ENCODE measurements around the gene TMEM123.

The TMEM123 gene

DNA sequence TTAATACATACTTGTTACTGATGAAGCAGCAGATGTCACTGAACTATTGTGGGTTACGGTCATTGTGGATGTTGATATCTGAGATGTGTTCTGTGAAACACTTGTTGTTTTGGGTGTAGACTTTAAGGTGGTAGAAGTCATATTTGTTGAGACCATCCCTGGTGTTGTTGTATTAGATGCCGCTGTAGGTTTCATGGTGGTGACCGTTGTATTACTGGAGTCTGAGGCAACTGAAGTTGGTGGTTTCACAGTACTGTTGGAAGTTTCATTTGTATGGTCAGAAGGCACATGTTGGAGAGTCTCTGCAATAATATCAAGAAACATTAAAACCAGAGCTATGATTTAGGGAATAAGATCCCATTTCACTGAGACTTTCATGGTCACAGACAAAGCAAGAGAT, 50.7 kb downstream of the TMEM123 start:
- no peak overlapping the region for H3K27ac ChIP-seq
- no peak for DNase-seq (ENCODE audit: low read depth, low spot score)

DNA sequence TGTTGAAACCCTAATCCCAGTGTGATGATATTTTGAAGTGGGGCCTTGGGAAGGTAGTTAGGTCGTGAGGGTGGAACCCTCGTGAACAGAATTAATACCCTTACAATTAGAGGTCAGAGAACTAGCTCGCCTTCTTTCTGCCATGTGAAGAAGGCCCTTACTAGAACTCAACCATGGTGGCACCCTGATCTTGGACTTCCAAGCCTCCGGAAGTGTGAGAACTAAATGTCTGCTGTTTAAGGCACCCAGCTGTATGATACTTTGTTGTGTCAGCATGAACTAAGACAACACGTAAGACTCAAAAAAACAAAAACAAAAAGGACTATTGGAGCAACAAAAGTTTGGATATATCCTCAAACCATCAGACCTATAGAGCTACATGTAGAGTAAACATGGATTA, 52.0 kb downstream of the TMEM123 start:
- DNase-seq (ENCODE audit: low read depth, low spot score) = no peak
- H3K27ac ChIP-seq = no peak overlapping the region

- DNase-seq (ENCODE audit: low read depth, low spot score) = no peak
- no peak overlapping the region for H3K27ac ChIP-seq
Observed at GRCh38 chr11:102399189-102399588, 53.4 kb downstream of the TMEM123 start.

- DNase-seq (ENCODE audit: low read depth, low spot score) = no peak
- H3K27ac ChIP-seq = no peak overlapping the region
Observed at GRCh38 chr11:102398297-102398696, 54.3 kb downstream of the TMEM123 start.

DNA sequence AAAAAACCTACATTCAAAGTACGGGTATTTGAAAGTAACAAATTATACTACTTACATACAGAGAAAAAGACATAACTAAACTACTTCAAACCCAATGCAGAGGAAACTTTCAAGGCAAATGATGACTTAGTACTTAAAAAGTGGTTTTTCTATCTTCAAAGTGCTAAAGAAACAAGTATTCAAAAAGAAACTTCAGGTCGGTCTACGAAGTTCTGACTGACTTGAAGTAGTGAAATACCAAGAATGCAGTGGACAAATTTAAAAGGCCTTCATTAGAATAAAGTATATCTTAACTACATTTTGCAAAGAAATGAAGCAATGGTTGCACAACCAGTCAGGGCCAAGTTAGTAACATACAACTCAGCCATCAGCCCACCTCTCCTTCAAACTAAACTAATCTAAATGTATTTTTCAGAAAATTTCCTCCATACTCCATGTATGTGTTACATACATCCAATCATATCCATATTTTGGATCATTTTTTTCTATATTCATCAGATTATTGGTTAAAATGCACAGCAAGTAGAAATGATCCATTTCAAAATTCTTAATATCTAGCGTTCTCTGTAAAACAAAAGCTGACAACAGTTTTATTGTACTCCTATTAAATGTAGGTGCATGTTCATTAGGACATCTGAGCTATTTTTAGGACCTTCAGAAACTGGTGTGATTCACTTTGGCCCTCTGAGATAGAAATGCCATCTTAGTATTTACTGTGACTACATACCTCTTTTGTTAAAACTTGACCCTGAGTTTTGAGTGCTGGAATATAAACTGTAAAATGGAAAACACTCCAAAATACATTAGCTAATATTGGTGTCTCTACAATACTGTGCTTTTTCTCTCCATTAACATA, 55.6 kb downstream of the TMEM123 start:
- DNase-seq (ENCODE audit: low read depth, low spot score) = no peak
- H3K27ac ChIP-seq = no peak overlapping the region

- H3K27ac ChIP-seq = no peak overlapping the region
- DNase-seq (ENCODE audit: low read depth, low spot score) = no peak
Observed at GRCh38 chr11:102395720-102396393, 56.7 kb downstream of the TMEM123 start.

- no peak overlapping the region for H3K27ac ChIP-seq
- DNase-seq (ENCODE audit: low read depth, low spot score) = no peak
Observed at GRCh38 chr11:102393272-102393730, 59.3 kb downstream of the TMEM123 start.

DNA sequence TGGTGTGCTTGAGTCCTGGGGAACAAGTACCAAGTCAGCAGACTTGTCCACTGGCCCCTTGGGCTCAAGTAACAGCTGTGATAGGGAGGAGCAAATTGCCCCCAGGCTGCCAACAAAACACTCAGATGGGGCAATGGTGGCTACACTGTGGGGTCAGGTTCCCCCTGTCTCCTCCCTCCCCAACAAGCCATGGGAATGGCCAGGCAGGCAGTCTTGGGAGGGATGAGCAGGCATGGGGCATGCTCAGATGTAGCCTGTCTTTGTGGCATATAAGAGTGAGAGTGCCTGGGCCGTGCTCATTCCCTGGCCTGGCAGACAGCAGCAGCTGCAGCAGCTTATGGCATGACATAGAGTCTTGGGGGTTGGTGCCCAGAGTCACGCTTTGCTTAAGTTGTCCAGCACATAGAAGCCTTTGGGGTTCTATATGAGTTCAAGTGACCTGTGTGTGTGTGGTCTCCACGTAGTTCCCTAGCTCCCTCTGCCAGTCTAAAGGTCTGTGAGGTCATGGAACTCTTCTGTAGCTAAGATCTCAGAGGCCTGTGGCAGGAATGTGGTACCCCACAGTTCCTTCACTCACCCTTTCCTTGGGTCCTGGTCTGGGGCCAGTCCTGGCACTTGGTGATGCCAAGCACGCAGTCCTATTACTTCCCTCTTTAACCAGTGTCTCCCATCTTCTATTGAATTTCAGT, 60.9 kb downstream of the TMEM123 start:
- no peak for DNase-seq (ENCODE audit: low read depth, low spot score)
- no peak overlapping the region for H3K27ac ChIP-seq

GRCh38 chr11:102390667-102391465, 61.7 kb downstream of the TMEM123 start:
- no peak for DNase-seq (ENCODE audit: low read depth, low spot score)
- H3K27ac ChIP-seq = no peak overlapping the region

- H3K27ac ChIP-seq = no peak overlapping the region
- no peak for DNase-seq (ENCODE audit: low read depth, low spot score)
Observed at GRCh38 chr11:102389253-102389652, 63.3 kb downstream of the TMEM123 start.

DNA sequence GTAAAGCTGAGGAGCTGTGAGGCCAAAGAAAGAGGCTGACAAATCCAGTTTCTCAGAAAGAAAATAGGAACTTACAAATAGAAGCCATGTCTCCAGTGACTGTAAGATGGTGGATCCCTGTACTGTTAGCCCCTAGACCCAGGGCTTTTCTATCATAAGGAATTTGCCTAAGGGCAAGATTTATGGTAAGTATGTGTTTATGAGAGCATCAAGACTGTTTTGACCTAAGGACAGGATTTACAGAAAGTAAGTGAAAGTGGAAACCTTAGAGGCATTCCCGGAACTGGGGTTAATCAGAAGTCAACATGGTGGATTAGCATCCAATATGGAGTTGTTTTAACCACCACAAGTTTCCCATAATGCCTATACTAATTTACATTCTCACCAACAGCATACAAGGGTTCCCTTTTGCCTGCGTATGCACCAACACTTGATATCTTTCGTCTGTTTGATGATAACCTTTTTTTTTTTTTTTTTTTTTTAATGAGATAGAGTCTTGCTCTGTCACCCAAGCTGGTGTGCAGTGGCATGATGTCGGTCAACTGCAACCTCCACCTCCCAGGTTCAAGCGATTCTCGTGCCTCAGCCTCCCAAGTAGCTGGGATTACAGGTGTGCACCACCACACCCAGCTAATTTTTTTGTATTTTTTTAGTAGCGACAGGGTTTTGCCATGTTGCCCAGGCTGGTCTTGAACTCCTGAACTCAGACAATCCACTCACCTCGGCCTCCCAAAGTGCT, 65.4 kb downstream of the TMEM123 start:
- DNase-seq (ENCODE audit: low read depth, low spot score) = no peak
- no peak overlapping the region for H3K27ac ChIP-seq

DNA sequence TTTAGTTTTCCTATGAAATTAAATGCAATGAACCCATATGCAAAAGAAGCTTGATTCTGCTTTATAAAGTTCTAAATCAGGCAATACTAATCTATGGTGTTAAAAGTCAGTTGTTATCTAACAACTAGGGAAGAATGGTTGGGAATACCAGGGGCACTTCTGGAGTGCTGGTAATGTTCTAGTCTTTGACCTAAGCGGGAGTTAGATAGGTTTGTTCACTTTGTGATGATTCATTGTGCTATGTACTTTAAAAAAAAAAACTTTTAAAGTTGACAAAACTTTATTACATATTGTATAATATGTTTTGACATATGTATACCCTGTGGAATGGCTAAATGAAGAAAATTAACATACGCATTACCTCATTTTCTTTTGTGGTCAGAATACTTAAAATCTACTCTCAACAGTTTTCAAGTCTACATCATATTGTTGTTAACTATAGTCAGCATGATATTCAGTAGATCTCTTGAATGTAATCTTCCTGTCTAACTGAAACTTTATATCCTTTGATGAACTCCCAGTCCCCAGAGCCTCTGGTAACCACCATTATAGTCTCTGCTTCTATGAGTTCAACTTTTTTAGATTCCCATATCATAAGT, 66.3 kb downstream of the TMEM123 start:
- H3K27ac ChIP-seq = no peak overlapping the region
- no peak for DNase-seq (ENCODE audit: low read depth, low spot score)

- no peak for DNase-seq (ENCODE audit: low read depth, low spot score)
- H3K27ac ChIP-seq = no peak overlapping the region
Observed at GRCh38 chr11:102385085-102386007, 67.2 kb downstream of the TMEM123 start.

- DNase-seq (ENCODE audit: low read depth, low spot score) = no peak
- no peak overlapping the region for H3K27ac ChIP-seq
Observed at GRCh38 chr11:102384419-102385079, 68.0 kb downstream of the TMEM123 start.

DNA sequence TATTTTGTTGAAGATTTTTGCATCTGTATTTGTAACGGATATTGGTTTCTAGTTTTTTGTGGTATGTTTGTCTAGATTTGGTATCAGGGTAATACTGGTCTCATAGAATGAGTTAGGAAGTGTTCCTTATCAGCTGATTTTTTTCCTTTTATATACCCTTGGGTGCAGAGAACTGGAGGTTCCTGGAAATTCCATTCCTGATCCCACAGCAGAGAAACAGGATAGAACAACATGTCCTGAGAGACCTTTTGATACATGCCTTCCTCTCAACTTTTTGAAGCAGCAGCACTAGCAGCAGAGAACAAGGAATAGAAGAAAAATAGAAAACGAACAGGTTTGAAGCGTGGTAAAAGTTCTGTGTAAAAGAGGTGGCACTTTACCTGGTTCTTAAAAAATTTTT, 68.7 kb downstream of the TMEM123 start:
- no peak for DNase-seq (ENCODE audit: low read depth, low spot score)
- H3K27ac ChIP-seq = no peak overlapping the region

DNA sequence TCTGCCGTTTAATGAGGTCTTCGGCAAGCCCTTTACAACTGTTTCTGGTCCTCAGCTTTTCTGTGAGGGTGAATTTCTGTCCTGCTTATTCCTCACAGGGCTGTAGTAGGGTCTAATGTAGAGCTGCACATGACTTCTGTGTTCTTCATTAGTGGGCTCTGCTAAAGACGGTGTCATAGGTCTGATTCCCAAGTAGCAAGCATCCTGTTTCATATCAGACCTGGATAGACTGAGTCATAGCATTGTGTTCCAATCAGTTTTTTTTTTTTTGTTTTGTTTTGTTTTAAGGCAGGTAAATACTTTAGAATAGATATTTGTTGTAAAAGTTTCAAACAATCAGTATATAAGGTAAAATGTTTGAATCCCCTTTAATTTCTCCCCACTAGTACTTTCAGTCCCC, 70.2 kb downstream of the TMEM123 start:
- no peak for DNase-seq (ENCODE audit: low read depth, low spot score)
- H3K27ac ChIP-seq = no peak overlapping the region

DNA sequence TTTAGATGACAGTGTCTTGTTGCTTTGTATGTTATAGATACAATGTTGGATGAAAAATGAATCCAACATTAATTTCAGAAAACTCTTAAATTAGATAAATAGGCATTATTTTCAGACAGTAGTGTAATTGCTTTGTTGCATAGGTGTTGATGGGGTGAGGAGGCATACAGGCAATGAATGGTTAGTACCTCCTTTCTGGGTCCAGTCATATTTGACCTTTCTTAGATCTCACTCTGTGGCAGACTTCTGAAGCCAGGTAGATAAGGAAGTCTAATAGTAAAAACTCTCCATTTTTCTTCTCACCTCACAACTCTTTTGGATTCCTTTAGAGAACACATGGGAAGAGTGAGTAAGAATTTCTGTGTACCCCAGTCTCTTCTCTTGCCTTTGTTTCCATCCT, 73.7 kb downstream of the TMEM123 start:
- no peak for DNase-seq (ENCODE audit: low read depth, low spot score)
- no peak overlapping the region for H3K27ac ChIP-seq

DNA sequence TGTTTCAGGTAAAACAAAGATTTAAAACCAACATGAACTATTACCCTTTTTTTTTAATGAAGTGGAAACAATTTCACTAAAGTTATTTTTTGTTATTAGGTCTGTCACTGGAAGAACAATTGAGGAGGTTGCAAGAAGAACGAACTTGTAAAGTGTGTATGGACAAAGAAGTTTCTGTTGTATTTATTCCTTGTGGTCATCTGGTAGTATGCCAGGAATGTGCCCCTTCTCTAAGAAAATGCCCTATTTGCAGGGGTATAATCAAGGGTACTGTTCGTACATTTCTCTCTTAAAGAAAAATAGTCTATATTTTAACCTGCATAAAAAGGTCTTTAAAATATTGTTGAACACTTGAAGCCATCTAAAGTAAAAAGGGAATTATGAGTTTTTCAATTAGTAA, 74.7 kb downstream of the TMEM123 start:
- DNase-seq (ENCODE audit: low read depth, low spot score) = no peak
- no peak overlapping the region for H3K27ac ChIP-seq

Data from epithelial cell of prostate (primary cell).